NCI-H774 (cell line): ENCODE results near the gene RGS3.

Experiments used
- DNase-seq: peaks from one replicate; lab custom pipeline; 2025; lab: John Stamatoyannopoulos, UW

RGS3 gene

DNA sequence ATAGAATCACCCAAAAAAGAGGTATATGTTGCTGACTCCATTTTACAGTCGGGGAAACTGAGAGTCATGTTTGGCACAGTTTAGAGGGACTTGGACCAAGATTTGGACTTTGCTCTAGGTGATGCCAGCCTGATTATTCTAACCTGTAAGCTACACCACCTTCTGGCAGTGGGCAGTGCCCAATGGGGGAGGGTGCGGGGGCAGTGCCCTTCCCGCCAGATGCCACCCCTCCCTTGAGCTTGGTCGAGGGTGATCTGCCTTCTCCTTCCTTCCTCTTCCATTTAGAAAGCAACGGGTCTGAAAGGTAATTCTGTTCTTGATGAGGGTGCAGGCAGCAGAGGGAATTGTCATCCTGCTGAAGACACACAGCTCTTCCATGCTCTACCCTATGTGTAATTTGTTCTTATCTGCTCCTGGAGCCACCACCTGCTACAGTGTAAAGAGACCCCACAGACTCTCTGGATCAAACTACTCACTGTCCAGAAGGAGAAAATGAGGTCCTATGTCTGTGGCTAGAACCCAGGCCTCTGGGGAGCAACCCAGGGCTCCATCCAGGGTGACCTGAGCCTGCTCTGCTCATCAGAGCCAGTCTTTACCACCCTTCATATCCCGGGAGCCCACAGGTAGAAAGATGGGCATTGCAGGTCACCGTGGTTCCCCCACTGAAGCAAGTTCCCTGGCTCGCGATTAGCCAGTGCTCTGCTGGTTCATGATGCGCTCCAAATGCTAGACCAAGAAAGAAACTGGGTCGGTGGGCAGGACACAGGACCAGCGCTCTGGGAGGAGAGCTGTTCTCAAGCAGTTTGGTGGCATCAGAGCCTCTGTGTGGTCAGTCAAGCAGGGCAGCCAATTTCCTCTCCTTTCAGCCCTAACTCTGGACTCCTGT lies 156.2 kb downstream of the RGS3 start:
- DNase-seq: no peak

DNA sequence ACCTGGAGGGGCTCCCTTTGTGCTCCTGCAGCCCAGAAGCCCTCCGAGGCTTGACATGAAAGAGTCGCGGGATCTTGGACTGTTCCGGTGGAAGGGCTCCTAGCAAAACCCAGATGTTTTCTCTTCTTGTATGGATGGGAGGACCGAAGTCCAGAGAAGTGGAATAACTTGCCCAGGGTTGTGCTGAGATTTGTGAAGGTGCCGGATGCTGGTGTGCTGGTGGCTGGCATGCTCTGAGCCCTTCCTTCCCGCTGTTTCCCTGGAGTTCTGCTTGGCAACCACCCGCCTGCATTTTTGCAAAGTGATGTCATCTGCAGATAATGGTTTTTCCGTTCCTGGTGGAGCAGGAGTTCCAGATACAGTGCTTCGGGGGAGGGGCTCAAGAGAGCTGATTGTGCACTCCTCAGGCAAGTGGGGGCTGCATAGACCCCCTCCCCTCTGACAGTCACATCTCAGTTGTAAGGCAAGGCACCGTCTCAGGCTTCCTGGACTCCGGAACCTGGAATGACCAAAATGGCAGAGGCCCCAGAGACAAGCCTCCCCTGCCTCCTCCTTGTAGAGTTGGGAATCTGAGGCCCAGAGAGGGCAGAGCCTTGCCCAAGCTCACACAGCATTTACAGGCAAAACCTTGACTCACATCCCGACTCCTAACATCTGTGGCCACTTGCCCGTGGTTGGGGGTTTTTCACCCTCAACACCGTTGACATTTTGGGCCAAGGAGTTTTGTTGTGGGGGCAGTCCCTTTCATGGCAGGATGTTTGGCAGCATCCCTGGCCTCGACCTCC lies 157.0 kb downstream of the RGS3 start:
- peak; percentile 33 for DNase-seq

DNA sequence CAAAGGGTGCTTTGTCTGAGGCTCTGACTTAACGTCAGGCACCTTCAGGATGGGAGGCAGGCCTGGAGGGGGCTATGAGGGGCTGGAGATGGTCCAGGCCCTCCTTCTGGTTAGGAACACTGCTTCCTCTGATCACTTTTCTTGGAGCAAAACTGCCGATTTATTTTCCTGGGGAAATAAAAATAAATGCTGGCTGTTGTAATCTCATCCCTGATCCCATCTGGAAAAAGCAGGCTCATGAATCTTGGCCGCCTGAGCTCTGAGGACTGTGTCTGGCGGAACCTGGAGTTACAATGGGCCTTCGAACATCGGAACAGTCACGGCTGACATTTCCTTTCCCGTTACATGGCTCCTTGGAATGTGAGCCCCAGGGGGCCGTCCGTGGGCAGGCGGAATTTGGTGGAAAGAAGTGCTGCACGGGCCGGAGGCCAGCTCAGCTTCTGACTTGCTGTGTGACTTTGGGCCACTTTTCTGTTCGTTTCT lies 157.8 kb downstream of the RGS3 start:
- DNase-seq: no peak

DNA sequence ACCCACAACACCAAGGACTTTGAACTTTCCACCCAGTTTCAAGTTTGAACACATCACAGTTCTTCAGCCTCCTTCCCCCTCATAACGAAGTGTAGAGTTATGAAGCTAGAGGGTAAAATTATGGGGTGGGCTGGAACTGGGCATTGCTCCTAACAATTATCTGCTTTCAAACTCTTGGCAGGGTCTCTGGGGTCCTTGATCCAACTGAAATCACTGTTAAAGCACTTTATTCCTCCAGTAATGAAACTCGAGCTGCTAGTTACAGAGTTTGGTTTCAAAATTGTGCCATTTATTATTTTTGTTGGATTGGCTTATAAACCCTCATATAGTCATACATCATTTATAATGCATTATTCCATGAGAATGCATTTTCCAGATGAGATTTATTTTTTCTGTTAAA lies 158.5 kb downstream of the RGS3 start:
- DNase-seq: no peak

DNA sequence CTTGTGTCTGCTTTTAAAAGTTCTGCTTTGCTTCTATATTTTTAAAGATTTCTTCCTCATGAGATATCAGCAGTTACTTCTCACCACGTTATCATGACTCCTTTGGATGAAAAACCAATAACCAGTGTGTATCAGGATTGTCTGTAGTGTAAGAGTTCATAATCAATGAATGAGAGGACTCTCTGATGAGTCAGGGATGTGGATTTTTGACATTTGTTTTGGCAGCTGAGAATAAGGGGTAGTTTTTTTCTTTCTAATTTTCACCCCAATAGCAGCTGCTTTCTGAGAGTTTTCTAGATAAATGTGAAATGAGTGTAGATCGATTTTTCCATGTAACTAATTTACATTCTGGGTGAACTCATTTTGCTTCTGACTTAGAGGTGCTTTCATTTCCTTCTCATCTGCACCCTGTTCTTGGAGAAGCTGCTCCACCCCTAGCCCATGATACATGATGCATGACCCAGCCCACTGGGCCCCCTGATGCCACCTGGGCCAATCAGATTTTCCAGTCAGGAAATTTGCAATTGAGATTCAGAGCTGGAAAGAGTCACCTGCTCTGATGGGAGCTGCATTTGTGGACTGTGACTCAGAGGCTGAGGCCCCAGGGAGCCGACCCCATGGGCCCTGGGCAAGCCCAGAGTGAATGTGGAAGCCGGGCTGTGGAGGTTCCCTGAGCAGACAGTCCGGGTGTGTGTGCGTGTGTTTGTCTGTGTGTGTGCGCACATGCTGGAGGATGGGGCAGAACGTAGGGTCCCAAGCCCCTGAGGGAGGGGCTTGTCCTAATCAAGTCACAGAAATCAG lies 159.3 kb downstream of the RGS3 start:
- DNase-seq: no peak

DNA sequence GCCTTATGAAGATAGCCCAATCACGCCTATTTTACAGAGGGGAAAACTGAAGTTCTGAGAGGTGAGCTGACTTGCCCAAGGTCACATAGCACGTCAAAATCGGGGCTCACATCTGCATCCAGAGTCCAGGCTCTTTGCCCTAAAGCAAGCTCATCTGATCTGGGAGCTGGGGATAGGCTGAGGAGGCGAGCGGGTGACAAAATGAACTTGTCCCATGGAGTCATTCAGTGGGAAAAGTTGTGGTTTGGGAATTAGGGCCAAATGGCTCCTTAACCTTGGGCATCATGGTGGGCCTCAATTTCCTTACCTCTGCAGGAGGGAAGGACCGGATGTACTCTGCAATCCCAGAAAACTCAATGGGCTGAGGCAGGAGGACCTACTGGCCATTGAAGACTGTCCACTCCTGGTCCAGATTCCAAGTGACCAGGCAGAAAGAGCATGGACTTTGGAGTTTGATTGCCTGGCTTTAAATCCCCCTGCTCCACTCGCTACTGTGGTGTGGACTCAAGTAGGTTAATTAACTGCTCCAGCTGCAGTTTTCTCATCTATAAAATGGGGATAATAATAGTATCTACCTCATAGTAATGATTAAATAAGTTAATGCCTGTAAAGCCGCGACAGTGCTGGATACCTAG lies 160.4 kb downstream of the RGS3 start:
- no peak for DNase-seq

DNA sequence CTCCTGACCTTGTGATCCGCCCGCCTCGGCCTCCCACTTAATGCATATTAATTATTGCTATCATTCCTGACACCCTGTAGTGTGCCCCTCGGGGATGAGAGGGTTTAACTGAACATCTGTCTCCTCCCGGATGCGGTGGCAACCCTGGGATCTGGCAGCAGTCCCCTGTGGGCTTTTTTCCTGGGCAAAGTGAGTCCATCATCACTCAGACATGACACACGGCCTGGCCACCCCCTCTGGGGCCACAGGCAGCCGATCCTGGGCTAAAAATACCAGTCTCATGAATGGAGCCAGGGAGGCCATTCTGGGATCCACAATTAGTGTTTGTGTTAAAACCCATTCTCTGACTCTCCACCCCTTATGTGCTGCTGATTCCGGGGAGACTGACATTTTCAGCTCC lies 161.2 kb downstream of the RGS3 start:
- DNase-seq: no peak

DNA sequence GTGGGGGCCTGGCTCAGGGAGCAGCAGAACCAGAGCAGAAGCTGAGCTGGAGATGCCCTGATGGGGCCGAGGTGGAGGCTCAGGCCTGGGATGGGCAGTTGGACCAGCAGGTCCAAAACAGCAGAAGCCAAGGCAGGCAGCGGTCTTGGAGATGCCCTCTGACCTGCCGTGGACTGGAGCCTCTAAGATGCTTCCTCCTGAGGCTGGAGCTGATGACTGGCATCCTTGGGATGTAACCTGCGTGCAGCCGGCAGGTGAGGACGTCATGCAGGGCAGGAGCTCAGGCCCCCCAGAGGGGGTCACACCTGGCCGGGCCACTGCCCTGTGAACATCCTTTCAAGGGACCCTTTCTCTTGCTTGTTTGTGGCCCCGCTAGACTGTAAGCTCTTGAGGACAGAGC lies 162.0 kb downstream of the RGS3 start:
- no peak for DNase-seq

DNA sequence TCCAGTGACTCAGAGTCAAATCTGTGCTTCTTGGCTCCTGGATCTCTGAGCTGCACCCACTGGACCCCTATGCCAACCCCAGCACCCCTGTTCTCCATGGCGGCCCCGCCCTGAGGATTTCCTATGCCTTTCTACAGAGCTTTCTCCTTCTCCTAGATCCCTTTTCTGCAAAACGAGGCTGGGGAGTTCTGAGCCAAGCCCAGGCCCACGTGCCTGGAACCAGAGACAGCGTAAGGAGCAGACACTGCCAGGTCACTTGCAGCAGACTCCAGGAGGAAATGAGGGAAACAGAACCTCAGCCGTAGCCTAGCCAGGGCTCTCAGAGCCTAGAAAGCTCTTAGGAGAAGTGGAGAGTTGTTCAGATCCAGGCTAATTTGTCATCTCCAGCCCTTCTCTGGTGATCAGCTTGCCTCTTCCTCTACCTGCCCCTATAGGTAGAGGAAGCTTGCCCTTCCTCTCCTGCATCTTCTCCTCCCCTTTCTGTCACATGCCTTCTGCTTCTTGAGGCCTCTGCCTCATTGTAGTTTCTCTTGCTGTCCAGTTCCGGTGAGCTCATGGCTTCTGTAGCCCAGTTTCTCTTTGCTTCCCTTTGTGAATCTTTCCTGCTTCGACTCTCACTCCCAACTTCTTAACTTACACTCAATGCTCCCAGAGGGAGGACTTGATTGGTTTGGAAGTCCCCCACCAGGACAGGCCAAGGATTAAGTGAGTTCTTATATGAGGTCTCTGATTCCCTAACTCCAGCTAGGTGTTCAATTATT lies 163.4 kb downstream of the RGS3 start:
- no peak for DNase-seq

DNA sequence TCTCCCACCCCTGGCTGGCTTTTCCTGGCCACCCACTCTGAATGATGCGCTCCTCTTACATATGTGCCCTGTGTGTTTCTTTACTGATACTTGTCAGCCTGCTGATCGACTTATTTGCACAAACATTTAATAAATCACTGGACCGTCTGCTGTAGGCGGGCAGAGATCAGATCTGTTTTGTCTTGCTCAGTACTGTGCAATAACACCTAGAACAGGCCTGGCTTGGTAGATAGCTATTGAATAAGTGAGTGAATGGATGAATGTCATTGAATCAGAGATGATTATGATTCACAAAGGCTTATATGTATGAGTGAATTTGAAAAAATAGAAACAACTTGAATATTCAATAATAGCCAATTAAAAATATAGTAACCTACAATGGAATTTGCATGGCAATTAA lies 165.1 kb downstream of the RGS3 start:
- no peak for DNase-seq

DNA sequence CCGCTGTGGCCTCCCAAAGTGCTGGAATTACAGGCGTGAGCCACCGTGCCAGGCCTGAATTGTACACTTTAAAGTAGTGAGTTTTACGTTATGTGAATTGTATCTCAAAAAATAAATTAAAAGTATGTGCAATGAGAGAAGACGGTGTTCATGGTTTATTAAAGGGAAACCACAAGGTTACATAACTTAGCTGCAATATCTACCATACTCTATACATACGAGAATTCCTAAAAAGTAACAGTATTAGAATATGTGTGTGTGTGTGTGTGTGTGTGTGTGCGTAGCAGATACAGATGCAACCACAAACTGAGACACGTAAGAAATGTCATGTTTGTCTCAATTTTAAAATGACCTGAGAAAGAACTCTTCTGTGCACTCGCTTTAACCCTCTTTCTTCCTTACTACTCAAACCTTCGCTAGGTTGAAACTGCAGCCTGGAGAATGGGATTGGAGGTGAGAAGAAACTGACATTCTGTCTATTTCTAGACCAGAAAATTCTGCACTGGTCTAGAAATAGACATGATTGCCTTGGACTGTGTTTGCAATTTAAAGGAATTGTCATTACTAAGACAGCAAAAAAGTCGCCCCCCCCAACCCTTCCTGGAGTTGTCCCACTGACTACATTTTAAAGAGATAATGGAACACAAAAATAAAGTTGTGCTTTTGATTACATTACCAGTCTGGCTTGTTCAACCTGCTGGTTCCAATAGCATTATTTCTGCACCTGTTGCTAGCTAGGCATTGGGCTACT lies 167.0 kb downstream of the RGS3 start:
- no peak for DNase-seq

DNA sequence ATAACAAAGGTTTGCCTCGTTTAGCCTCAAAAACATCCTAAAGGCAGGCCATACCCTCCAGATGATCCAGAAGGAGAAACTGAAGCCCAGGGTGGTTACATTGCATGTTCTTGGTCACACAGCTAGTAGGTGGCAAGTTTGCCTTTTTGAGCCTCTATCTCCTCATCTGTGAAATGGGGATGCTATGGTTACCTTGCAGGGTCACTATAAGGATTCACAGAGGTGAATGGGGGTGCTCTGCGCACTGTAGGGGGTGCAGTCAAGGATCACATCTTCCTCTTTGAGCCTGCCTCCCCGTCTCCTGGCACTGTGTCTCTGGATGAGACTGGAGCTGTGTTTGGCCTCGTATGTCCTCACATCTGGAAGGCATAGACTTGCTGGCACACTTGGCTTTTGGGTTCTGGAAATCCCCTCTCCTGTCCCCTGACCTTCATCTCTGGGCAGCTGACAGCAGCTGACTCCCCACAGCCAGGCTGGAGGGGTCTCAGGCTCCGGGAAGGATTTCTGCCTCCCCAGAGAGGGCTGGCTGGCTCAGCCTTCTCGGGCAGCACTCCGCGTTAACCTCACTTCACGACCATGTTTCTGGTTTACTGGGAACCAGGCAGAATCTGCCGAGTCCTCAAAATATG lies 167.7 kb downstream of the RGS3 start:
- DNase-seq: no peak

DNA sequence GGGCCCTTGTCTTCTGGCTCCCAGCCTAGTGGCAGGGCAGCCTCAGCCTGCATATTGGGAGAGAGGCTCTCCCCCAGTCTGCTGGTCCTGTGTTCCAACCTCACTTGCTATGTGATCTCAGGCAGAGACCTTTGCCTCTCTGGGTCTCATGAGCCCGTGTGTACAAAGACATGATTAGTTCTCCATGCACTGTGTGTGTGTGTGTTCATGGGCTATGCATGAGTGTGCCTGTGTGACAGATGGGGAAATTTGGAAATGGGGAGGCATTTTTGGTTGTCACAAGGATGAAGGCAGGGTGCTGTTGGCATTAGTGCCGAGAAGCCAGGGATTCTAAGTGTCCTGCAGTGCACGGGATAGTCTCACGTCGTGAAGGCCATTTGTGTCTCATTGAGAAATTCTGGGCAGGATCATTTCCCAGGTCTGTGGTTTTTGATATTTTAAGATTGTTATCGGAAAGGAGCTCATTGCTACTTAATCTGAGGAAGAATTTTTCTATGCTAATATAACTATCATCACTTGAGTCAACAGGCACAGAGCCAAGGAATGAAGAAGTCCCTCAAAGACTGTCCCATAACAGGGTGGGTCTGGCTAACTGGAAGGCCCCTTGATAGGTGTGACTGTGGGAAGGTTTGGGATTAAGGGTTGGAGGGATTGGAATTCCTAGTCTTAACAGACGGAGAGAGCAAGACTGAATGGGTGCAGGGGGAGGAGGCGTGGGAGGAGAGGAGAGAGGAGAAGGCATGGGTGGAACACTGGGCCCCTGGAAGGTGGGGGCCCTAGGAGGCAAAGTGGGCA lies 168.5 kb downstream of the RGS3 start:
- no peak for DNase-seq

DNA sequence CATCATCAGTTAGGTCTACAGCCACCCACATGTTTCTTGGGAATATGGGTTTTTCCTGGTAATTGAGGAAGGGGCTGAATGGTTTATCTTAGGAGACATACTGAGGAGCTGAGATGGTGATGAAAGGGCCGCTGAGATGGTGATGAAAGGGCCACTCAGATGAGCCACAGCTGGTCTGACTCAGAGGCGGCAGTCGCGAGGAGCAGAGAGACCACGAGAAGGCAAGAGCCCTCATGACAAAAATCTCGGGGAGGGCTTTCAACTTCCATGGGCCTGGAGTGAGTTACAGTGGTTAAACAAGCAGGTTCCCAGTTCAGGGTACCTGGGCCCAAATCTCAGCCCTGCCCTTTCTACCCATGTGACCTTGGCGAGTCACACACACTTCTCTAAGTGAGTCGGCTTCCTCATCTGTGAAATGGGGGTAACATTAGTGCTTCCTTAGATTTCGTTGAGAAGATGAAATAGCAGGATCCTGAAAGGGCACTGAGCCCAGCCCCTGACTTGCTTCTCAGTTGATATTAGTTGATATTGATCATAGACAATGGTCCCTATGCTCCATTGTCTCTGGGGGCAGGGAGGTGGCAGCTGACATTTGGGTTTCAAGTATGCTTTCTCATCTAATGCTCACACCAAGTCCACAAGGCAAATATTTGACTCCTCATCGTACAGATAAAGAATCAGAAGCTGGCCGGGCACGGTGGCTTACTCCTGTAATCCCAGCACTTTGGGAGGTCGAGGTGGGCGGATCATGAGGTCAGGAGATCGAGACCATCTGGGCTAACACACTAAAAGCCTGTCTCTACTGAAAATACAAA lies 169.5 kb downstream of the RGS3 start:
- no peak for DNase-seq

DNA sequence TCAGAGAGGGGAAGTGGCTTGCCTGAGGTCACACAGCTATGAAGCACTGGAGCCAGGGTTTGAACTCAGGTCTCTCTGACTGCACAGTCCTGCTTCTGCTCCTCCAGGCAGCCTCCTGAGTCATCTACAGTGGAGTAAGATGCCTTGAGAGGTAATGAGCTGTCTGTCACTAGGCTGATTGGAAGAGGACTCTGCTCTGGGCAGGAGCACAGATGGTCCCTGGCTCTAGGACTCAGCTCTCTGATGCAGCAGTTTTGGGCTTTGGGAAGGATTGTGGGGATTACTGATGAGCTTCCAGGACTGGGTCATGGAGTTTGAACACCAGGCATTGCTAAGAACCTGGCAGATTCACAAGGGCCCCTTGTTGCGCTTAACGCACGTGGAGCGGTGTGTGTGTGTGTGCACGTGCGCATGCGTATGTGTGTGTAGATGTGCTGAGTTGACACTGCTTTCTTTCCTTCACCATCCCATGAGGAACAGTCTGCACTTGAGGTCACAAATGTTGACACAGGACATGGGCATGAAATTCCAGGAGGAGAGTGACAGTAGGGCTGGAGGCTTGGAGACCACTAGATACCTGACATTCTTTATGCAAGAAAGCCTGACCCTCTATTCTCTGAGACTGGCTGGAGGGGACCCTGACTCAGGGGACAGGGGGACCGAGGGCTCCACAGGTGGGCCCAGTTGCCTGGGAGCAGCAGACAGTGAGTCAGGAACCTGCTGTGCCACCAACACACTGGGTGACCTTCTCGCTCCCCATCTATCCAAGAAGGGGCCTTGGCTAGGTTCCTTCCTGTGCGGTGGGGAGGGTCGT lies 170.5 kb downstream of the RGS3 start:
- no peak for DNase-seq

DNA sequence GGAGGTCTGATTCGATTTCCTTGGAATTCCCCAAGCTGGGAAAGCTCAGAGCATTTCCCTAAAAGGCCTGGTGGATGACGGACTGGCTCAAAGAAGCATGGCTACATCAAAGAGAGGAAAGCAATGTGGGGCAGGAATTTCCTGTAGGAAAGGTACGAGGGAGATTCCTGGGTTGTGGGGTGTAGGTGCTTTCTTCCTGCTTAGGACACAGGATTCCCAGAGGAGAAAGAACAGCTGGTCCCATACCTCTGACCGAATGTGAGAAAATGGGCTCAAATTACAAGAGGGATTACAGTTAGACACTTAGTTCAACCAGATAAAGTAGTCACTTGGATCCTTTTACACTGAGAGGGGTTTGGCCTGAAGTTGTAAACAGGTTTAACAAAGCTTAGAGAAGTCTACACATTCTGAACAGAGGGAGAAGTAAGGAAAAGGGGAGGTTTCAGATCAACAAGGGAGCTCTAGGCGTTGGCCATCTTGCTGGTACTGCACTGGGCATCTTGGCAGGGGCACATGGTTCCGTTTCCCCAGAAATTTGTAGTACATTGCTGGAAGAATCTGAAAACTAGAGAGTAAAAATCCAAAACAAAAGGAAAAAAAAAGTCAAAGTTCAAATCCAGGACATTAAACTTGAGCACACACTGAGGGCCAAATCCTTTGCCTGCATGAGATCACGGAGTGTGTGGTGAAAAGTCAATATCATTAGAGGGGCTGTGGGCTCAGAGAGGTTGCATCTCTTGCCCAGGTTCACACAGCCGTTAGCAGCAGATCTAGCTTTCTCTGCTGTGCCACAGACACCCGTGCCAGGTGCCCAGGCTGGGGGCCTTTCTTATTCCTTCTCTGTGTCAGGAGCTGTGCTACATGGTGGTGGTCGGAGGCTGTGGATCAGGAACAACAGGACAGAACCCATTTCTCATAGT lies 171.3 kb downstream of the RGS3 start:
- DNase-seq: no peak
